Astrocyte of the hippocampus (primary cell): Measurements from ENCODE around the gene MBD3.

ENCODE experiments used
- DNase-seq: peaks from one replicate; pipeline ENCODE4 v3.0.0; 2011; ENCODE audit warnings: low read depth, low spot score

Gene MBD3

DNA sequence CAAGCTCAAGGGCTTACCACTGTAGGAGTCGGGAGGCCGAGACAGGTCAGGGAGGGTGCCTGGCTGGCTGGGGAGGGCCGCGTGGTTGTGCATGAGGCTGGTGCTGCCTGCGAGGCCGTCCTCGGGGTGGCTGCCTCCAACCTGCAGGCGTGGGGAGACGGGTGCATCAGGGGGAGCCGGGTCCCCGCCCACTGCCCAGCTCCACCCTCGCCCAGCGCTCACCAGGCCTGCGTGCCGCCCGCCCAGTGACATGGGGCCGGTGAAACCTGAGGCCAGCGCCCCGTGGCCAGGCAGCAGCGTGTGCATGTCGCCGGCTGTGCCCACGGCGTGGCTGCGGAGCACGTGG, 26.4 kb upstream of the MBD3 start:
- DNase-seq, result no peak

DNA sequence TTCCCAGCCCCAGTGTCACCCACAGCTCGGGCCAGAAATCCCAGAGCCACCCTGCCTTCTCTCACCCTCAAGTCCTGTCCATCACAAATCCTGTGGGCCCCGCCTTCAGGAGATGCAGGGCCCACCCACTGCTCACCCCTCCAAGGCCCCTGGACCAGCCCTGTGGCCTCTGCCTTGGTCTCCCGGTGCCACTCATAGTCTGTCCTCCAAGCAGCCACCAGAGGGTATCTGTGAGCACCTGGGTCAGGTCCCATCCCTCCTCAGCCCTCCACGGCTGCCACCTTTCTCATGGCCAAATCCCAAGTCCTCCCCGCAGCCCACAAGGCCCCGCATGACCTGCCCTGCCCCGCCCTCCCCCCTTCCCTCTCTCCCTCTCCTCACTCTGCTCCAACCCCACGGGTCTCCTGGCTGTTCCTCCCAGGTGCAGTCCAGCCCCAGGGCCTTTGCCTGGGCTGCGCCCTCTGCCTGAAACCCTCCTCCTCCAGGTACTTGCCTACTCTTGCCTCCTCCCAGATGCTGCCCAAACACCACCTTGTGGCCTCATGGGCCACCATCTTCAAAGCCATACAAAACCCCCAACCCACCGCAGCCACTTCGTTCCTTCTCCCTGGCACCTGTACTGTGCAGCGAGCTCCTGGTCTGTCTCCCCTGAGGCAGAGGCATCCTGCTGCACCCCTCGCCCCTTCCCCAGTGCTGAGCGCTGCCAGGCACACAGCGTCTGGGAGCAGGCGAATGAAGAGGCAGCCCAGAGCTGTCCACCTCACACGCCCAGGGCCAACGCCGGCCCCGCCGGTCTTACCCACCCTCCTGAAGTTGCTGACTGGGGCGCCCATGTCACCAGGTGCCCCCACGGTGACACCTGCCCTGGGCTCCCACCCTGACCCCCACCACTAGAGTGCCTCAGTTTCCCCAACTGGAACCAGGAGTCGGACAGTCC, 25.8 kb upstream of the MBD3 start:
- peak; percentile 58 for DNase-seq

- peak; percentile 38 for DNase-seq
Measured at GRCh38 chr19:1616875-1617274, 24.2 kb upstream of the MBD3 start.

DNA sequence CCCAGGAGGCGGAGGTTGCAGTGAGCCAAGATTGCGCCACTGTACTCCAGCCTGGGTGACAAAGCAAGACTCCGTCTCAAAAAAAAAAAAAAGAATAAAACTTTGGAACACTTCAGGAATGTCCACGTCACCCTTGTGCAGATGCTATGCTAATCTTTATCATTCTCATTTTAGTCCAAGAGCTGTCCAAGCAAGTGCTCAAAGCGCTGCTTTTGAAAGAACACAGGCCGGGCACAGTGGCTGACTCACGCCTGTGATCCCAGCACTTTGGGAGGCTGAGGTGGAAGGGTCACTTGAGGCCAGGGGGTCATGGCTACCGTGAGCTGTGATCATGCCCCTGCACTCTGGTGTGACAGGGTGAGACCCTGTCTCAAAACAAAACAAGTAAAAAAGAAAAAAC, 23.7 kb upstream of the MBD3 start:
- peak; percentile 73 for DNase-seq

DNA sequence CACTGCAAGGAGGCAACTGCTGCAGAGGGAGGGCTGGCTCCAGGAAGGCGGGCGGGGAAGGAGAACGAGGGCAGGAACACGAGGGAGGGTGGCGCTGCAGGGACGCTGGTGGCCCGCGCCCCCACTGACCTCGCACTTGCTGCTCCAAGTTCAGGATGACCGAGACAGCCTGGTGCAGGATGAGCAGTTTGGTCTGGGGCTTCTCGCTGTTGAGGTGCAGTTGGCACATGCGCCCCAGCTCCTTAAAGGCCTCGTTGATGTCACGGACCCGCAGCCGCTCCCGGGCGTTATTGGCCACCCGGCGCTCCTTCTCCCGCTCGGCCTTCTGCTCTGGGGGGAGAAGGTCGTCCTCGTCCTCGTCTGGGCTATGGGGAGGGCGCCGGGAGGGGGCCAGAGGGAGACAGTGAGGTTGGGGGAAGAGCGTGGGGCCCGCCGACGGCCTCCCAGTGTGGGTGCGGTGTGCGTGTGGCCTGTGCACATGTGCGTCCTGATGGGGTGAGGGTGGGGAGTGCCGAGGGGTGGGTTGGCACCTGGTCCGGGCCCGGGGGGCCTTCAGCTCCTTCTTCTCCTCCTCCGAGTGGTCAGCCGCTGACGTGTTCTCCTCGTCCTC, 22.6 kb upstream of the MBD3 start:
- no peak for DNase-seq

DNA sequence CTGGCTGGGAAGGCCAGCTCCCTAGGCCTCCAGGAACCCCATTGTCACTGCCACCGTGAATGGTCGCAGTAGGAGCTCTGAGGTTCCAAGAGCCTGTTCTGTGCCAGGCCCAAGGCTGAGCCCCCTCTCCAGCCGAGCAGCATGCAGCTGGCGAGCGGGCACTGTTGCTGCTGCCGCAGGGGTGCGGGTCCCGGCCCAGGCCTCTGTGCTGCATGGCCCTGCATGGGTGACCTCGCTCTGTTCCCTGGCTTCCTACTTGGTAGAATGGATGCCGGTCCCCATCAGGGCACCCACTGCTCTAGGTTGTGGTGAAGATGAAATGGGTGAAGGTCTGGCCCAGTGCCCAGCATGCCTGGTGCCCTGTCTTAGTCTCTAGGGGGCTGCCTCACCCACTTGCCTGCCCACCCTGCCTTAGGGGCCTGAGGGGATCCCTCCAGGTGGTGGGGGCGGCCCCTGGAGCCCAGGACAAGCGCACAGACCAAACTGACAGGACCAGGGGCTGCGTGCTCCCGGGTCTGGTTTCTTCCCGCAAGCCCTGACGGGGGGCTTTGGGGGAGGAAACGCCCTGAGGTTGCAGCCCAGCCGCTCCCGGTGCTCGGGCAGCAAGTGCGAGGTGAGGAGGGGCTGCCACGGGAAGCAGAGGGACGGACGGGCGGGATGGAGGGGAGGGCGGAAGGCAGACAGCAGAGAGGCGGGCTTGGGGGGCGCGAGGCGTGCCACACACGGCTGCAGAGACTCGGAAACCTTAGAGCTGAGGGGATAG, 21.3 kb upstream of the MBD3 start:
- DNase-seq, result no peak

DNA sequence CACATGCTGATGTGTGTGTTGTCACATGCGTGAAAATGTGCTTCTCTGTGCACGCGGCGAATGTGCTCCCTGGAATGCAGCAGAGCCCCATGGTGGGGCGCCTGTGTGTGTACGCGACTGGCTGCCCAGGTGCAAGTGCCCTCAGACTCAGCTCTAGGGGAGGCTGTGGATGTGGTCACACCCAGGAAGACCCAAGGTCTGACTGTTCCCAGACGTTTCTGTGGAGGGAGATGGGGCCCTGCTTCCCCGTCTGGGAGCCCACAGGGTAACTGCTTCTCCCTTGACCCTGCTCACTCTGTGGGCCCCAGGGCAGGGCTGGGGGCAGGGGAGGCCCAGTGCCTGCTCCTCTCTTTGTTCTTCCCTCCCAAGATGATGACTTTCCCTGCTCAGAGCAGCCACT, 20.5 kb upstream of the MBD3 start:
- no peak for DNase-seq

DNA sequence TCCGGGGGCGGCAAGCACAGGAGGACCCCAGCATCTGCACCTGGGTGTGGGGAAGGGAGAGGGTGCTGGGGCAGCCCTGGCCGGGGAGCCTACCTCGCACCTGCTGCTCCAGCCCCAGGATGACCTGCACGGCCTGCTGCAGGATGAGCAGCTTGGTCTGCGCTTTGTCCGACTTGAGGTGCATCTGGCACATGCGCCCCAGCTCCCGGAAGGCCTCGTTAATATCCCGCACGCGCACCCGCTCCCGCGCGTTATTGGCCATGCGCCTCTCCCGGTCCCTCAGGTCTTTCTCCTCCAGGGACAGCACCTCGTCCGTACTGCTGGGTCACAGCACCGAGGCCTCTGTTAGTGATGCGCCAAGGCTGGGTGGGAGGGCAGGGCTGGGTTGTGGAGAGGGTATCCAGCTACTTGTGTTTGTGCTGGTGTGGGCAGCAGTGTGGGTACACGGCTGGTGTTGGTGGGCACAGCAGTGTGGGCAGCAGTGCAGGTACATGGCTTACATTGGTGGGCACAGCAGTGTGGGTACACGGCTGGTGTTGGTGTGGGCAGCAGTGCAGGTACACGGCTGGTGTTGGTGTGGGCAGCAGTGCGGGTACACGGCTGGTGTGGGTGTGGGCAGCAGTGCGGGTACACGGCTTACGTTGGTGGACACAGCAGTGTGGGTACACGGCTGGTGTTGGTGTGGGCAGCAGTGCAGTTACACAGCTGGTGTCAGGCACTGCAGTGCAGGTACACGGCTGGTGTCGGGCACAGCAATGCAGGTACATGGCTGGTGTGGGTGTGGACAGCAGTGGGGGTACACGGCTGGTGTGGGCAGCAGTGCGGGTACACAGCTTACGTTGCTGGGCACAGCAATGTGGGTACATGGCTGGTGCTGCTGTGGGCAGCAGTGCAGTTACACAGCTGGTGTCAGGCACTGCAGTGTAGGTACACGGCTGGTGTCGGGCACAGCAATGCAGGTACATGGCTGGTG, 19.7 kb upstream of the MBD3 start:
- no peak for DNase-seq

GRCh38 chr19:1611353-1611752, 18.7 kb upstream of the MBD3 start:
- no peak for DNase-seq

DNA sequence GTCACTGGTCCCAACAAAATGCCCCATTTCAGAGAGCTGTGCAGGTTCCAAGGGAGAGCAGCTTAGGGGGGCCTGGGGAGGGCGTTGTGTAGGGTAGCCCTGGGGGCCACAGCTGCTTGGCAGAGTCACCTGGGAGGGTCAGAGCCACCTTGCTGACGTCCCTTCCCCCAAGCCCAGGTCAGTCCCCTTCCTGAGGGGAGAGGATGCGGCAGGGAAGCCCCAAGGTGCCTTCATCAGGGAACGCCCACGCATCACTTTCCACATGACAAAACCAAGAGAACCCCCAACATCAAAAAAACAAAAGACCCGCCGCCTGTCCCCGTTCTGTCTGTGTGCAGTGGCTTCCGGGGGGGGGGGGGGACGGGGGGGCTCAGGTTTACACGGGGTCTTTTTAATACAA, 17.9 kb upstream of the MBD3 start:
- no peak for DNase-seq

DNA sequence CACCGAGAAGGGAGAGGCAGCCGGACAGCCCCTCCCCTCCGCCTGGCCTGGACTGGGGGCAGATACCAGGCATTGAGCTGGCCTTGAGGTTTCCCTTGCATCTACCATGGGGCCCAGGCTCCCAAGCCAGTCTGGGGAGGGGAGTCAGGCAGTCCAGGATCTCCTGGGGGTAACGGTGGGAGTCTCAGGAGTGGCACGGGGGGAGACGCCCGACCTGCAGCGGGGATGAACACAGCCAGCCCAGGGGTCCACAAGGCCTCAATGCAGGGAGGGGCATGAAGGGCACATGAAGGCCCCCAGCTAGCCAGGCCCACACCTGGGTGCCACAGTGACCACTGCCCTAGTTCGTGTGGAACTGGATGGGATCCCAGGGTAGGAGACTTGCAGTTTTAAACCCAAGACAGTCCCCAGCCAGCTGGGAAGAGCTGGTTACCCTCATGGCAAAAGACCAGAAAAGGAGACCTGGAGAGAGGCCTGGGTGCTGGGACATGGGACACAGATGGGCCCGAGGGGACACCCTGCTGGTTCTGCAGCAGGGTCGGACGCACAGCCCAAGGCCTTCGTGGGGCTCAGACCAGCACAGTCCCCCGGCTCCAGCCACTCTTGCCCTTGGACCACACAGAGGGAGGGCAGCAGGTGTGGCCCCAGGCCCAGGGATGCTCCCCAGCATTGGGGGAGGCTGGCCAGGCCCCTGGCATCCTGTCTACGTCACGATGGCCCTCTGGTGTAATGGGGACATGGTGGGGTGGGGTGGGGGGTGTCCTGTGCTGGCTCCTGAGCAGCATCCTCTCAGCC, 17.2 kb upstream of the MBD3 start:
- no peak for DNase-seq

DNA sequence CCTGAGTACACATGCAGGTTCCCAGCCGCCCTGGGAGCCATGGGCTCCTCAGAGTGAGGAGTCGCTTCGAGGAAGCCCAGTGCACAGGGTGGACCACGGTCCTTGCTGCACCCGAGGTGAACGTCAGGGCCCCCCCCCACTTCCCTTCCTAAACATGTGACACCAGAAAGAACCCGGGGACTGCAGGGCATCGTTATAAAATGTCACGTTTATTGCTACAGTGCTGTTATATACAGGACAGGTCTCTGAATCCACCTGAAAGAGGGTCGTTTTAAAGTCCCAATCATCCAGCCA, 16.4 kb upstream of the MBD3 start:
- no peak for DNase-seq

GRCh38 chr19:1608359-1609102, 15.9 kb upstream of the MBD3 start:
- peak; percentile 21 for DNase-seq

GRCh38 chr19:1606138-1606651, 13.5 kb upstream of the MBD3 start:
- DNase-seq, result no peak

GRCh38 chr19:1605236-1606137, 12.8 kb upstream of the MBD3 start, which contains the start of gene UQCR11:
Gene UQCR11, minus strand, starts transcription at chr19:1605462. Its CDS starts 53 bp downstream, at chr19:1605409.
- DNase-seq, result peak; percentile 97

- no peak for DNase-seq
Measured at GRCh38 chr19:1602091-1602707, 9.5 kb upstream of the MBD3 start.

GRCh38 chr19:1601613-1602064, 9.0 kb upstream of the MBD3 start:
- DNase-seq, result no peak

DNA sequence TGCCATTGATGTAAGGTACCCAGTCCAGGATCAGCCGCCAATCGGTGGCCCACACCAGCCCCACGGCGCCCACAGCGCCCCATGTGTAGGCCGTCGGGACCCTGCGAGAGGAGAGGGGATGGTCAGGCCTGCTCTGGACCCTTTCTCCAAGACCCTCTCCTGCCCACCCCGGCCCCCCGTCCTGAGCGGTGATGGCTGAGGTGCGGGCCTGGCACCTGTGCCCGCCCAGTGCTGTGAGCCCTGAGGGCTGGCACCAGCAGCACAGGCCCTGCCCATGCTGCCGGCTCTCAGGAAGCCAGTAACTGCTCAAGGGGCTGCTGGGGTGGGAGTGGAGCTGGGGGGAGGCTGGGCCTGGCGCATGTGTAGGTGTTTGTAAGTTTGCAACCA, 6.8 kb upstream of the MBD3 start:
- no peak for DNase-seq
